Right kidney (tissue), 1 donor: ENCODE measurements around the gene NPB.

ENCODE experiments used
- DNase-seq: peaks from one replicate; pipeline ENCODE4 v3.0.0-alpha.2; 2016

Gene NPB

GRCh38 chr17:81924557-81925532, 22.8 kb downstream of the NPB start:
- no peak for DNase-seq

- DNase-seq: no peak
Measured at GRCh38 chr17:81925860-81926450, 23.9 kb downstream of the NPB start.

GRCh38 chr17:81926451-81927151, 24.6 kb downstream of the NPB start:
- peak; percentile 54 for DNase-seq

GRCh38 chr17:81927152-81927652, 25.2 kb downstream of the NPB start:
- DNase-seq: no peak

- peak; percentile 98 for DNase-seq
Measured at GRCh38 chr17:81927653-81928543, 25.9 kb downstream of the NPB start, which contains the start of gene MAFG. Gene MAFG, minus strand, starts transcription at chr17:81927735. Its CDS starts 4,550 bp downstream, at chr17:81923185.

- DNase-seq: peak; percentile 61
Measured at GRCh38 chr17:81928544-81929252, 26.7 kb downstream of the NPB start.

- no peak for DNase-seq
Measured at GRCh38 chr17:81929253-81930141, 27.5 kb downstream of the NPB start.

- DNase-seq: no peak
Measured at GRCh38 chr17:81930142-81931125, 28.4 kb downstream of the NPB start.

GRCh38 chr17:81931189-81931556, 29.1 kb downstream of the NPB start:
- no peak for DNase-seq

- no peak for DNase-seq
Measured at GRCh38 chr17:81931557-81932332, 29.7 kb downstream of the NPB start.

GRCh38 chr17:81932333-81932983, 30.4 kb downstream of the NPB start:
- no peak for DNase-seq

- no peak for DNase-seq
Measured at GRCh38 chr17:81933178-81933699, 31.2 kb downstream of the NPB start.

GRCh38 chr17:81934098-81934757, 32.2 kb downstream of the NPB start:
- no peak for DNase-seq

GRCh38 chr17:81934850-81935708, 33.0 kb downstream of the NPB start:
- DNase-seq: no peak

GRCh38 chr17:81935709-81936084, 33.7 kb downstream of the NPB start:
- DNase-seq: no peak

- no peak for DNase-seq
Measured at GRCh38 chr17:81939218-81939617, 37.2 kb downstream of the NPB start.
